Measurements from ENCODE around the gene VSIG8. TPM values are rescaled to one million over a fixed set of nuclear protein-coding genes. Genes with fewer than 3 reads are reported as not detected.

The VSIG8 gene
- total RNA-seq, 1 donor from 2014 or later: not detected

- Histone ChIP-seq H3K4me3 (no peak overlapping the region), H3K9me3 (no peaks in the 10 kb centered on the region), H3K36me3 (no peaks in the 10 kb centered on the region), H3K4me1 (no peaks in the 10 kb centered on the region), H3K27ac (no peak overlapping the region), H3K27me3 (no peaks in the 10 kb centered on the region)
- intact Hi-C loops (cut with DNase I): no loop called here
- TF ChIP-seq, protein P1, sequence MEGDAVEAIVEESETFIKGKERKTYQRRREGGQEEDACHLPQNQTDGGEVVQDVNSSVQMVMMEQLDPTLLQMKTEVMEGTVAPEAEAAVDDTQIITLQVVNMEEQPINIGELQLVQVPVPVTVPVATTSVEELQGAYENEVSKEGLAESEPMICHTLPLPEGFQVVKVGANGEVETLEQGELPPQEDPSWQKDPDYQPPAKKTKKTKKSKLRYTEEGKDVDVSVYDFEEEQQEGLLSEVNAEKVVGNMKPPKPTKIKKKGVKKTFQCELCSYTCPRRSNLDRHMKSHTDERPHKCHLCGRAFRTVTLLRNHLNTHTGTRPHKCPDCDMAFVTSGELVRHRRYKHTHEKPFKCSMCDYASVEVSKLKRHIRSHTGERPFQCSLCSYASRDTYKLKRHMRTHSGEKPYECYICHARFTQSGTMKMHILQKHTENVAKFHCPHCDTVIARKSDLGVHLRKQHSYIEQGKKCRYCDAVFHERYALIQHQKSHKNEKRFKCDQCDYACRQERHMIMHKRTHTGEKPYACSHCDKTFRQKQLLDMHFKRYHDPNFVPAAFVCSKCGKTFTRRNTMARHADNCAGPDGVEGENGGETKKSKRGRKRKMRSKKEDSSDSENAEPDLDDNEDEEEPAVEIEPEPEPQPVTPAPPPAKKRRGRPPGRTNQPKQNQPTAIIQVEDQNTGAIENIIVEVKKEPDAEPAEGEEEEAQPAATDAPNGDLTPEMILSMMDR (IDR thresholded peaks at IDR 0.05): no peak
- no peak for DNase-seq (ENCODE audit: low spot score in 2 of 2)
Observed at GRCh38 chr1:159873530-159874143, 11.2 kb upstream of the VSIG8 start.

- H3K9me3 ChIP-seq: no peaks in the 10 kb centered on the region
- TF ChIP-seq, protein P1 (IDR thresholded peaks at IDR 0.05): no peak
- no peak for DNase-seq (ENCODE audit: low spot score in 2 of 2)
- H3K4me3 ChIP-seq: no peak overlapping the region
- no peaks in the 10 kb centered on the region for H3K4me1 ChIP-seq
- H3K27me3 ChIP-seq: no peaks in the 10 kb centered on the region
- H3K27ac ChIP-seq: no peak overlapping the region
- no peaks in the 10 kb centered on the region for H3K36me3 ChIP-seq
- intact Hi-C loops (cut with DNase I): no loop called here
Observed at GRCh38 chr1:159872891-159873290, 10.4 kb upstream of the VSIG8 start.

- no peaks in the 10 kb centered on the region for H3K27me3 ChIP-seq
- H3K4me1 ChIP-seq: no peaks in the 10 kb centered on the region
- H3K4me3 ChIP-seq: no peak overlapping the region
- TF ChIP-seq, protein P1 (IDR thresholded peaks at IDR 0.05): no peak
- H3K9me3 ChIP-seq: no peaks in the 10 kb centered on the region
- no peak overlapping the region for H3K27ac ChIP-seq
- intact Hi-C loops (cut with DNase I): no loop called here
- no peaks in the 10 kb centered on the region for H3K36me3 ChIP-seq
- no peak for DNase-seq (ENCODE audit: low spot score in 2 of 2)
Observed at GRCh38 chr1:159870704-159871103, 8.2 kb upstream of the VSIG8 start.

- intact Hi-C loops (cut with DNase I): no loop called here
- DNase-seq (ENCODE audit: low spot score in 2 of 2): no peak
- Histone ChIP-seq H3K9me3 (no peaks in the 10 kb centered on the region), H3K4me3 (no peak overlapping the region), H3K36me3 (no peaks in the 10 kb centered on the region), H3K27ac (no peak overlapping the region), H3K27me3 (no peaks in the 10 kb centered on the region), H3K4me1 (no peaks in the 10 kb centered on the region)
- TF ChIP-seq, protein P1 (IDR thresholded peaks at IDR 0.05): no peak
Observed at GRCh38 chr1:159869607-159870006, 7.2 kb upstream of the VSIG8 start.

DNA sequence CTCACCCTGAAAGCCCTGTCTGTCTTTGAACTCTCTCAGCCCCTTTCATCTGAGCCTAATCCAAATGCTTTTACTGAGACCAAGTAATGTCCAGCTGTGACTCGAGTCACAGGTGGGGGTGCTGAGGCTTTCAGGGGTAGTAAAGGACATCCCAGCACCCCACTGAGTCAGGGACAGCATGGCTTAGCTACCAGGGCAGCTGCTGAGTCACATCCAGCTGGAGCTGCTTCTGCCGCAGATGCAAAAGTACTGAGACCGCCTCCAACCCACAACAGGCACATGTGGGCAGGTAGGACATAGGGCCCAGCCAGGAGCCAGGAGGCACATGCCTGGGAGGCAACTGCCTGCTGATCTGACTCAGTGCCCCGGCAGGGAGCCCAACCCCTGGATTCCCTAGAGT is 6.7 kb upstream of the VSIG8 start:
- Histone ChIP-seq H3K4me1 (no peaks in the 10 kb centered on the region), H3K27ac (no peak overlapping the region), H3K27me3 (no peaks in the 10 kb centered on the region), H3K9me3 (no peaks in the 10 kb centered on the region), H3K4me3 (no peak overlapping the region), H3K36me3 (no peaks in the 10 kb centered on the region)
- intact Hi-C loops (cut with DNase I): no loop called here
- no peak for DNase-seq (ENCODE audit: low spot score in 2 of 2)
- TF ChIP-seq, protein P1 (IDR thresholded peaks at IDR 0.05): no peak

DNA sequence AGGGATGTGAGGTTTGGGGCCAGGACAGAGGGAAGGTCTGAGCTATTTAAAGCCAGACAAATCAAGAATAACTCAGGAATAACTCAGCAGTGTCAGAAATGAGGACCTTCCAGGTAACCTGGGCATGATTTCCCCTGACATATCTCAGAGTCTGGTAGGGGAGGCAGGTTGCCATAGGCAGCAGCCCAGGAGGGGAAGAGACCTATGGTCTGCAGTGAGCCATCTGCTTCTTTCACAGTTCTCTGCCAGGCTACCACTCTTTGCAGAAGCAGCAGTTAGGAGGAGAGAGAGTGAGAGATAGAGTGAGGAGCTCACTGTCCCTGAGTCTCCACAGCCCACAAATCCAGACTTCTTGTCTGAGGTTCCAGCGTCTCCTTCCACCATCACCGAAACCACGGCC is 6.3 kb upstream of the VSIG8 start:
- H3K36me3 ChIP-seq: no peaks in the 10 kb centered on the region
- no peak for DNase-seq (ENCODE audit: low spot score in 2 of 2)
- H3K27ac ChIP-seq: no peak overlapping the region
- no peak overlapping the region for H3K4me3 ChIP-seq
- no peaks in the 10 kb centered on the region for H3K4me1 ChIP-seq
- TF ChIP-seq, protein P1 (IDR thresholded peaks at IDR 0.05): no peak
- no peaks in the 10 kb centered on the region for H3K9me3 ChIP-seq
- intact Hi-C loops (cut with DNase I): no loop called here
- no peaks in the 10 kb centered on the region for H3K27me3 ChIP-seq
